Posterior cingulate gyrus (tissue), 11 donors: Measurements from ENCODE around the gene SNTG2.
"Not testable (repeated sequence)": the region's sequence is repeated elsewhere in the genome, so short reads cannot be mapped to it uniquely, and the experiment has no call there.

Experiments
- DNase-seq, 10 donors: peaks; one replicate each; pipeline versions ENCODE4 v3.0.0 to v3.0.0-alpha.2; 2020 to 2021; ENCODE audit warnings: mixed read lengths in 3 of 10
- intact Hi-C: fragments of 100-400 bp; cut with DNase I; formaldehyde crosslinking; loops from one replicate; pipeline ENCODE4 v1.15.1; 2023

SNTG2 gene

GRCh38 chr2:1079873-1080799 is 129.5 kb downstream of the SNTG2 start:
- intact Hi-C loops: no loop called here
- DNase-seq: no peak

DNA sequence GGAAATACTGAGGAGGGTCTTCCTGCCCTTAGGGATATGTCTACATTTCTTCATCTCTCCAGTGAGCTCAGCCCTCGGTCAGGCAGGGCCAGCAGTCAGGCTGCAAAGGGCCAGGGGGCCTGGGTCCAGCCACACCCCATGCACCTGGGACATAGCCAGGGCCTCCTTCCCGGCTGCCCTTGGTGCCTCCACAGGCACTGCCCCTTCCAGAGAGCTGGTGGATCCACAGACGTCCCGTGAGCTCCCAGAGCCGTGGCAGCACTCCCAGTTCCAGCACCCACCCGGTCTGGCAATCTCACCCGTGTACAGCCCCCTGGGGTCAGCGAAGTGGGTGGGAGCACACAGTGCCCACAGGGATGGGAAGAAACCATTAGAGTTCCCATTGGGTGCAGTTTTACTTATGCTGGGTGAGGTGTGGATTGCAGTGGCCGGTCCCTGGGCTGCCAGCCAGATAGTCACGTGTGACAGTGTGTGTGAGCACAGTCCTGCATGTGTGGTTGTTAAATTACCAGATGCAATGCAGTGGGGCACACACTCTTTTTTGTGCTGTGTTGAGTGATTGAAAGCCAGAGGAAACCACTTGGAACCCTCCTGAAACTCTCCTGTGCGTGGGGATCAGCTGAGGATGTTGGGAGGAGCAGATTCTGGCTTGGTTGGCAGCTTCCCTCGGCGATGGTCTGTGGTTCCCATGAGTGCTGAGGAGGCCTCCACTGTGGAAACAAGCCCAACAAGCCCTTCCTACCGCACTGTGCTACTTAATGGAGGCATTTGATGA is 131.0 kb downstream of the SNTG2 start:
- DNase-seq: no peak
- intact Hi-C loops: no loop called here

- intact Hi-C loops: no loop called here
- no peak for DNase-seq
These were observed 132.0 kb downstream of the SNTG2 start for GRCh38 chr2:1082456-1083205.

- intact Hi-C loops: no loop called here
- no peak for DNase-seq
These were observed 137.7 kb downstream of the SNTG2 start for GRCh38 chr2:1088192-1088860.

DNA sequence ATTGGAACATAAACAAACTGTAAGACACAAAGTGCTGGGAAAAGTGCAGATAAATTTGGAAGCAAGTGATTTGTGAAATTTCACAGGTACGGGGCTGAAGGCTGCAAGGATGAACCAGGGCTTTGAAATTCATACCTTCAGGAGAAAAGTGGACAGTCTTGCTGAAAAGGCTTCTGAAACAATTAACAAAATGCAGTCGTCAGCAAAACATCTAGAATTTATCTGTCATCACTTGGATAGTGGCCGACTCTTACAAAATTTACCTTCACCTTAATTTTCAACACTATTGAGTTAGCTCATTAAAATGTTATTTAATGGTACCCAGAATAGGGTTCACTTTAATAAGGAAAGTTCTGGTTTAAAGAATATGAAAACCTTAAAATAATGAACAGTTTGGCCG is 138.3 kb downstream of the SNTG2 start:
- intact Hi-C loops: no loop called here

GRCh38 chr2:1091895-1092585 is 141.4 kb downstream of the SNTG2 start:
- DNase-seq: no peak
- intact Hi-C loops: no loop called here

More for the DNA sequence above, 138.3 kb downstream of the SNTG2 start:
- DNase-seq: no peak

DNA sequence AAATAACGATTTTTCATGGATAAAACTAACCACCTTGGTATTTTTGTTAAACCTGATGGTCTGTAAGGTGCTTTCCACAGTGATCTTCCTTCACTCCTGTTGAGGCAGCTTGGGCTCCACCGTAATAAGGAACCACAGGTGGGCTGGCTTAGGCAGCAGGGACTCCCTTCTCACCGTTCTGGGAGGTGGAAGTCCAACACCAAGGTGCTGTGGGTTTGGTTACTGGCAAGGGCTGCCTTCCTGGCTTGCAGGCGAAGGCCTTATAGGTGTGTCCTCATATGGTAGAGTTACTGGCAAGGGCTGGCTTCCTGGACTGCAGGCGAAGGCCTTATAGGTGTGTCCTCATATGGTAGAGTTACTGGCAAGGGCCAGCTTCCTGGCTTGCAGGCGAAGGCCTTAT is 143.0 kb downstream of the SNTG2 start:
- intact Hi-C loops, DNase-seq: not testable (repeated sequence)

- no peak for DNase-seq
- intact Hi-C loops: no loop called here
These were observed 146.5 kb downstream of the SNTG2 start for GRCh38 chr2:1097101-1097500.

- DNase-seq: no peak
- intact Hi-C loops: no loop called here
These were observed 148.8 kb downstream of the SNTG2 start for GRCh38 chr2:1099418-1099817.

DNA sequence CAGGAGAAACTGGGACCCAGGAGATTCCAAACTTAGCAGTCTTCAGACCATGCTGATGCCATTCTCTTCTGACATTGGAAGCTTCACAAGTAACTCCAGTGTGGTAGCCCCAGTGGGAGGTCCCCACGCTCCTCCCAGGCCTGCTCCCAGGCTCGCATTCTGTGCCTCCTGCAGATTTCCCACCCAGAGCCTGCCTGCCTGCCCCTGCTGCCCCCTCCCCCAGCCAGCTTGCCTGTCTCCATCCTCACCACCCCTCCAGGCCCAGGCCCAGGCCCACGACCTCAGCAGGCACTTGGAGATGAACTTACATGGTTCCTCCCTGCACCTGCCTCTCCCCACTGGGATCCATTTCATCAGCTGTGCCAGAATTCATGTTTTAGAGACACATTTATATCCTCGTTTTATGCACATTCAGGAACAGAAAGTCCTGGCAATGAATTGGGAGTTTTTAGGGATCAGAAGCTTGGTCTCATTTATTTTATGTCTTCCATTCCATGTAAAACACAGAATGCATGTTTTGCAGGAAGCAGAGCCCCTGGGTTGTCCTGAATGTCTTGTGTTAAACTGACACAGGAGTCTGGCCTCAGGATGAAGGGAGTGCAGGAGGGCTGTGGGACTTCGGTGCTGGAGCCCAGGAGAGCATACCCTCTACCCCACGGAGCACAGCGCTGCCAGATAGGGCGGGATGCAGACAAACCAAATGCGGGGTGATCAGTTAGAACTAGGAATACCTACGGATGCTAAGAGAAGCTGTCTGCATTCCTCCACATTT is 150.5 kb downstream of the SNTG2 start:
- DNase-seq: no peak
- intact Hi-C loops: no loop called here

- no peak for DNase-seq
- intact Hi-C loops: no loop called here
These were observed 151.4 kb downstream of the SNTG2 start for GRCh38 chr2:1101982-1102590.

GRCh38 chr2:1104364-1104763 is 153.7 kb downstream of the SNTG2 start:
- DNase-seq: no peak
- intact Hi-C loops: no loop called here

GRCh38 chr2:1106344-1106743 is 155.7 kb downstream of the SNTG2 start:
- intact Hi-C loops, DNase-seq: not testable (repeated sequence)

DNA sequence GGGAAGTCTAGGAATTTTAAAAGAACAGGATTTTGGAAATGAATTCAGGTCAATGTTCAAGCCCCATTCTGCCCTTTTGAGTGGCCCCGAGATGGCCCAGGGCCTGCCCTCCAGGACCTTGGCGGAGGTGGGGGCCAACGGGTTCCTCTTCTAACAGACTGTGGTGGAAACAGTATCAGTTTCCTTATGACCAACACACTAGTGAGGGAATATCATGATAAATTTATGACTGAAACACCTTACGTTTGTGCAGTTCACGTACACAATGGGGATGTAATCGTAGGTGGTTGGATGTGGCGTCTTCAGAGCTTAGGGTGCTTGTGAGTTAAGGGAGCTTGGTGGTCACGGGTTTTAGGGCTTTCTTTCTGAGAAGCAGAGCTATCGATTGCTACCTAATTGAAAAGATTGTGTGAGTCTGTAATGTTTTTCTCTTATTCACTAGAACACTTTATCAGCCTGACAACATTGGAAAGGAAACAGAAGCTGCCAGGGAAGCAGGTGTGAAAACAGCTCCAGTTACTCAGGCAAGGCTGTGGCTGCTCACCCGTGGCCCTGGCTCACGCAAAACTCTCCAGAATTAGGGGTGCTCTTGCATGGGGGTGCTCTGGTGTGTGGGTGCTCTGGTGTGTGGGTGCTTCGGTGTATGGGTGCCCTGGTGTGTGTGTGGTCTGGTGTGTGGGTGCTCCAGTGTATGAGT is 165.3 kb downstream of the SNTG2 start:
- DNase-seq: no peak
- intact Hi-C loops: no loop called here

DNA sequence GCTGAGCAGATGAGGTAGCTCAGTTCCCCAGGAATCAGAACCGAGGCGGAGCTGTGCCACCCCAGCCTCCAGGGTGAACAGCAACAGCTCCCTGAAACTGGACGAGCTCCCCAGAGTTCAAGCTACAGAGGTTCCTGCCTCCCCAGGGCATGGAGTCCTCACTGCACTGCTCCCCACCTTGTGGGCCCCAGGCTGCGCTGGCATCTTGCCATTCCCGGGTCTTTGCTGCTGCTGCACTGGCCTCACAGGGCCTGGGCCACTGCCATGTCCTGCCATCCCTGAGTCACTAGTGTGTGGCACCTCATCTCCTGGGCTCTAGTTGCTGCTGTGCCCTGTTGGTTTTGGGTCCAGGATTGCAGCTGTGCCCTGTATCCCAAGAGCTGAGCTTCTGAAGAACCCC is 166.9 kb downstream of the SNTG2 start:
- no peak for DNase-seq
- intact Hi-C loops: no loop called here

- intact Hi-C loops: no loop called here
- DNase-seq: no peak
These were observed 174.6 kb downstream of the SNTG2 start for GRCh38 chr2:1125217-1125616.

GRCh38 chr2:1125633-1126370 is 175.2 kb downstream of the SNTG2 start:
- intact Hi-C loops: no loop called here
- DNase-seq: no peak
